ENCODE measurements around the gene CHST4.

- no peak for TF ChIP-seq REST (IDR thresholded peaks at IDR 0.05; ENCODE audit: low read depth)
- TF ChIP-seq RAD21 (IDR thresholded peaks at IDR 0.05; ENCODE audit: low read depth), result no peak
- no peak for TF ChIP-seq NFIC (IDR thresholded peaks at IDR 0.05)
- TF ChIP-seq TAF1 (IDR thresholded peaks at IDR 0.05; ENCODE audit: low read depth), result no peak
- no peak for TF ChIP-seq EP300 (IDR thresholded peaks at IDR 0.05; ENCODE audit: borderline replicate concordance)
- no peak for TF ChIP-seq EGR1 (IDR thresholded peaks at IDR 0.05)
- no peak for TF ChIP-seq MAX (IDR thresholded peaks at IDR 0.05)
- TF ChIP-seq CREB1 (IDR thresholded peaks at IDR 0.05; ENCODE audit: low read depth), result no peak
- TF ChIP-seq TCF12 (IDR thresholded peaks at IDR 0.05; ENCODE audit: low read depth), result no peak
- TF ChIP-seq USF1 (IDR thresholded peaks at IDR 0.05), result no peak
Measured at GRCh38 chr16:71573387-71574094, 47.3 kb downstream of the CHST4 start.

Measured in Ishikawa (cell line).